K562 (cell line): ENCODE measurements around the gene PRRX1. TPM values are rescaled to one million over a fixed set of nuclear protein-coding genes. Genes with fewer than 3 reads are reported as not detected.

Experiments
- ATAC-seq: fragments of 200-7000 bp; cut with Tn5 transposase; 3 replicates; pipeline ENCODE4 v1.9.1; 2020; ENCODE audit warnings: moderate library complexity
- BruUV-seq: library from RNA; stranded (reverse); fragments of 400-500 nt; replicated peaks from 2 replicates; lab custom pipeline; 2021; lab: Mats Ljungman, UMichigan
- CTCF ChIA-PET: fragments of 300-600 bp; formaldehyde crosslinking; extraction: SDS; loops from one replicate; lab custom pipeline; 2021; ENCODE audit warnings: low intra/inter-chr PET ratio; lab: Yijun Ruan, JAX
- POLR2A ChIA-PET: fragments of 300-600, 350-650 bp; sonication (Branson Sonifier 250); formaldehyde crosslinking; extraction: SDS; loops from one replicate; lab custom pipeline; 2021; ENCODE audit warnings: antibody characterized with exemption, inconsistent platforms; lab: Yijun Ruan, JAX
- DNase-seq, 4 experiments: peaks; one replicate each; pipeline versions ENCODE4 v3.0.0 to v3.0.0-alpha.2; 2011 to 2018; ENCODE audit warnings: low spot score in 3 of 4, mixed read lengths in 3 of 4; ENCODE audit errors: extremely low read depth in 1 of 4
- FAIRE-seq: peaks from 2 replicates; lab custom pipeline; 2011; peaks lifted over from hg19 to GRCh38; lab: Jason Lieb, UNC
- H2AFZ ChIP-seq: 2 replicates; pipeline ENCODE4 v1.6.0; 2011; ENCODE audit warnings: low read depth, low read length, control low read depth, inconsistent platforms
- H3K27ac ChIP-seq: fragments of 200-600 bp; 3 replicates; pipeline ENCODE4 v1.8.0; 2011; ENCODE audit warnings: low read depth, mild to moderate bottlenecking, control low read depth, inconsistent platforms, low read length, moderate library complexity, mixed read lengths; ENCODE audit errors: extremely low read depth
- H3K27me3 ChIP-seq, 2 experiments: fragments of 300-600 bp in 1 of 2; 2 replicates in 1 of 2; 3 replicates in 1 of 2; pipeline versions ENCODE4 v1.6.0 to v1.8.0; 2011; ENCODE audit warnings: inconsistent platforms in 2 of 2, low read length in 2 of 2, mild to moderate bottlenecking in 1 of 2, mixed read lengths in 1 of 2, moderate library complexity in 1 of 2; ENCODE audit not compliant: control insufficient read depth in 2 of 2, insufficient read depth in 2 of 2
- H3K36me3 ChIP-seq: fragments of 300-600 bp; 3 replicates; pipeline ENCODE4 v1.8.0; 2011; ENCODE audit warnings: mild to moderate bottlenecking, low read length, inconsistent platforms; ENCODE audit not compliant: control insufficient read depth, insufficient read depth
- H3K4me1 ChIP-seq, 2 experiments: fragments of 200-600 bp in 1 of 2; replicated peaks in 1 of 2; 2 replicates in 1 of 2; 3 replicates in 1 of 2; pipeline versions ENCODE4 v1.5.1 to v1.8.0; 2011; ENCODE audit warnings: inconsistent platforms in 2 of 2, low read length in 2 of 2, mild to moderate bottlenecking in 1 of 2, mixed read lengths in 1 of 2, moderate library complexity in 1 of 2; ENCODE audit not compliant: control insufficient read depth in 2 of 2, insufficient read depth in 2 of 2
- H3K4me2 ChIP-seq: 2 replicates; pipeline ENCODE4 v1.6.1; 2011; ENCODE audit warnings: low read length, control low read depth, inconsistent platforms, mixed read lengths; ENCODE audit not compliant: insufficient read depth
- H3K4me3 ChIP-seq: fragments of 200-600 bp; sonication (generic), shearing (Covaris generic); 2 replicates; pipeline ENCODE4 v1.5.1; 2016; ENCODE audit warnings: control low read depth, inconsistent platforms
- H3K79me2 ChIP-seq: fragments of 200-600 bp; 3 replicates; pipeline ENCODE4 v1.8.0; 2011; ENCODE audit warnings: low read length, inconsistent platforms; ENCODE audit not compliant: control insufficient read depth, insufficient read depth
- H3K9ac ChIP-seq, 2 experiments: 2 replicates each; pipeline versions ENCODE4 v1.6.0 to v1.6.1; 2011; ENCODE audit warnings: low read depth in 2 of 2, low read length in 2 of 2, control low read depth in 1 of 2, inconsistent platforms in 1 of 2, mild to moderate bottlenecking in 1 of 2, mixed read lengths in 1 of 2; ENCODE audit not compliant: insufficient read depth in 1 of 2
- H3K9me1 ChIP-seq: one replicate; pipeline ENCODE4 v1.6.0; 2011; ENCODE audit warnings: inconsistent platforms, mild to moderate bottlenecking, low read length, moderate library complexity; ENCODE audit not compliant: control insufficient read depth, insufficient read depth
- H3K9me3 ChIP-seq: replicated peaks from 2 replicates; pipeline ENCODE4 v1.5.1; 2011; ENCODE audit warnings: low read depth, low read length, inconsistent platforms; ENCODE audit not compliant: control insufficient read depth, insufficient read depth
- H4K20me1 ChIP-seq: replicated peaks from 2 replicates; pipeline ENCODE4 v1.6.1; 2011; ENCODE audit warnings: low read length, inconsistent platforms, mixed read lengths; ENCODE audit not compliant: control insufficient read depth, insufficient read depth
- ARID3A ChIP-seq: IDR thresholded peaks from 2 replicates; pipeline ENCODE4 v1.6.1; 2012; ENCODE audit warnings: low read depth, low read length, improper control_type of control experiment, borderline replicate concordance
- ELF1 ChIP-seq: fragments of 200-800 bp; sonication (Bioruptor generic); IDR thresholded peaks from 2 replicates; pipeline ENCODE4 v1.6.1; 2016; ENCODE audit warnings: missing genetic modification characterization, missing compliant biosample characterization
- SIRT6 ChIP-seq: IDR thresholded peaks from one replicate; pipeline ENCODE4 v1.6.1; 2012; ENCODE audit warnings: low read depth, mild to moderate bottlenecking, control low read depth, inconsistent platforms, low read length, moderate library complexity
- TEAD4 ChIP-seq, 2 experiments: sonication (generic) in 1 of 2; formaldehyde crosslinking in 1 of 2; IDR thresholded peaks; 2 replicates each; pipeline versions ENCODE4 v1.6.1 to v1.8.0; 2012 to 2022; ENCODE audit warnings: borderline replicate concordance in 1 of 2, inconsistent platforms in 1 of 2, low read length in 1 of 2, mild to moderate bottlenecking in 1 of 2, missing genetic modification reagents in 1 of 2
- TSC22D4 ChIP-seq: fragments of 450-650 bp; IDR thresholded peaks from 2 replicates; pipeline ENCODE4 v1.6.1; 2016; ENCODE audit warnings: missing genetic modification characterization, missing biosample characterization, control low read depth
- ZNF511 ChIP-seq: sonication (generic); formaldehyde crosslinking; IDR thresholded peaks from 2 replicates; pipeline ENCODE4 v1.8.0; 2022; ENCODE audit warnings: mild to moderate bottlenecking, missing genetic modification reagents
- ZNF79 ChIP-seq: fragments of 250-450 bp; sonication (Bioruptor Pico); IDR thresholded peaks from 2 replicates; pipeline ENCODE4 v1.4.0; 2020; ENCODE audit warnings: low read depth, mild to moderate bottlenecking, moderate library complexity
- WGBS: fragments of 100-300 bp; shearing (Covaris generic); methylation state at CpG from one replicate; pipeline ENCODE4 v1.1.6; 2016; ENCODE audit warnings: low coverage, mixed read lengths; ENCODE audit not compliant: insufficient coverage; ENCODE audit errors: missing lambda C conversion rate; 5-methylcytosine and 5-hydroxymethylcytosine counted together
- in situ Hi-C: fragments of 300-500 bp; cut with MboI; formaldehyde crosslinking; loops from 4 replicates; pipeline ENCODE4 v1.15.0; 2018; ENCODE audit warnings: inconsistent platforms, mixed read lengths
- intact Hi-C: fragments of 100-400 bp; cut with micrococcal nuclease; formaldehyde crosslinking; loops from 2 replicates; pipeline ENCODE4 v1.14.2; 2022
- polyA plus RNA-seq, 8 experiments: library from polyadenylated mRNA; depleted of rRNA in 4 of 8; stranded (reverse) in 5 of 8; unstranded in 3 of 8; fragments of >200 nt; fragmentation: Nextera tagmentation in 2 of 8; fragmentation: Illumina TruSeq in 1 of 8; extraction: Ambion mirVana in 2 of 8; extraction: Trizol in 1 of 8; gene quantifications; 2 replicates each; pipeline versions ENCODE4 v1.2.1 to v1.2.3, GENCODE V29; 2011 to 2014; ENCODE audit warnings: inconsistent platforms in 1 of 8, missing spikeins in 1 of 8
- total RNA-seq, 7 experiments: library from RNA; depleted of rRNA in 6 of 7; stranded (reverse); fragments of >200 nt in 6 of 7; fragmentation: Illumina TruSeq in 2 of 7; extraction: Trizol in 2 of 7; gene quantifications; 2 replicates each; pipeline versions ENCODE4 v1.2.1 to v1.2.3, GENCODE V29; 2011 to 2021; ENCODE audit warnings: low replicate concordance in 1 of 7

Gene PRRX1
- total and polyA plus RNA-seq, 9 of the 15 experiments (the other 6 are each of a cell fraction or from before 2014, with no cell fraction given) = not detected

- Histone ChIP-seq H3K36me3 (no peaks in the 10 kb centered on the region), H3K9ac (no peak overlapping the region), H3K9me3 (no peaks in the 10 kb centered on the region), H3K4me2 (no peak overlapping the region), H3K79me2 (no peaks in the 10 kb centered on the region), H3K4me3 (no peak overlapping the region), H4K20me1 (no peaks in the 10 kb centered on the region), H3K27me3 (no peaks in the 10 kb centered on the region), H3K27ac (no peak overlapping the region), H3K9me1 (no peaks in the 10 kb centered on the region), H2AFZ (no peak overlapping the region), H3K4me1 (no peaks in the 10 kb centered on the region)
- no peak for FAIRE-seq
- intact Hi-C loops = no loop called here
- ChIA-PET POLR2A (interaction anchor here (1.0 kb wide), 1 partner anchor 15 kb away, joined by 3 read pairs; no protein-coding TSS in a partner anchor), CTCF (no interaction called here)
- TF ChIP-seq TSC22D4 (no peak), ZNF511 (no peak), ELF1 (no peak), TEAD4 (IDR thresholded peaks at IDR 0.05; ENCODE audit: low read length) (no peak), TEAD4 (CRISPR knock-in tag; IDR thresholded peaks at IDR 0.05; ENCODE audit: borderline replicate concordance) (no peak), SIRT6 (no peak), ARID3A (no peak), ZNF79 (CRISPR knock-in tag) (no peak)
- DNase-seq = no peak
- BruUV-seq = no TSS peak
- ATAC-seq = no peak
- in situ Hi-C loops = no loop called here
- under 1% methylated on average over 4 of the region's 4 CpGs for WGBS
Measured at GRCh38 chr1:170687621-170688020, 23.7 kb downstream of the PRRX1 start.
